CD14-positive monocyte (primary cell): ENCODE measurements around the gene CENPA. TPM values are rescaled to one million over a fixed set of nuclear protein-coding genes. Genes with fewer than 3 reads are reported as not detected.

ENCODE experiments used
- DNase-seq, 3 donors: peaks; one replicate each; pipeline ENCODE4 v3.0.0-alpha.2; 2011 to 2022
- H2AFZ ChIP-seq: 2 replicates; pipeline ENCODE4 v1.6.0; 2012; ENCODE audit warnings: mild to moderate bottlenecking, low read depth, low read length, inconsistent platforms; ENCODE audit not compliant: insufficient read depth, poor library complexity, severe bottlenecking
- H3K27ac ChIP-seq, 2 donors: 1 replicate in 1 of 2; 2 replicates in 1 of 2; pipeline ENCODE4 v1.5.1; 2012 to 2013; ENCODE audit warnings: low read length in 2 of 2, control low read depth in 1 of 2, inconsistent platforms in 1 of 2, low read depth in 1 of 2, mild to moderate bottlenecking in 1 of 2
- H3K27me3 ChIP-seq, 2 donors: one replicate each; pipeline versions ENCODE4 v1.6.0 to v1.6.1; 2011 to 2013; ENCODE audit warnings: low read length in 2 of 2; ENCODE audit not compliant: control insufficient read depth in 2 of 2, insufficient read depth in 2 of 2
- H3K36me3 ChIP-seq, 2 donors: replicated peaks in 1 of 2; 1 replicate in 1 of 2; 2 replicates in 1 of 2; pipeline versions ENCODE4 v1.5.1 to v1.6.1; 2012 to 2013; ENCODE audit warnings: low read length in 2 of 2, control low read depth in 1 of 2, inconsistent platforms in 1 of 2, mild to moderate bottlenecking in 1 of 2; ENCODE audit not compliant: insufficient read depth in 2 of 2, control insufficient read depth in 1 of 2
- H3K4me1 ChIP-seq, 2 donors: 1 replicate in 1 of 2; 2 replicates in 1 of 2; pipeline versions ENCODE4 v1.5.1 to v1.6.1; 2012 to 2013; ENCODE audit warnings: low read length in 2 of 2, control low read depth in 1 of 2, inconsistent platforms in 1 of 2, mild to moderate bottlenecking in 1 of 2, moderate library complexity in 1 of 2; ENCODE audit not compliant: insufficient read depth in 2 of 2, control insufficient read depth in 1 of 2
- H3K4me2 ChIP-seq: replicated peaks from 2 replicates; pipeline ENCODE3; 2012; ENCODE audit warnings: low read length, moderate library complexity, mild to moderate bottlenecking; ENCODE audit not compliant: poor library complexity, severe bottlenecking; ENCODE audit errors: extremely low read depth
- H3K4me3 ChIP-seq, 3 experiments: fragments of 200-600 bp in 1 of 3; sonication (generic) in 1 of 3; replicated peaks in 1 of 3; 1 replicate in 2 of 3; 2 replicates in 1 of 3; pipeline ENCODE4 v1.5.1; 2011 to 2013; ENCODE audit warnings: low read length in 3 of 3, mild to moderate bottlenecking in 3 of 3, control low read depth in 2 of 3, low read depth in 2 of 3, inconsistent platforms in 1 of 3, moderate library complexity in 1 of 3
- H3K79me2 ChIP-seq: 2 replicates; pipeline ENCODE4 v1.6.0; 2012; ENCODE audit warnings: mild to moderate bottlenecking, control low read depth, inconsistent platforms, low read length, moderate library complexity; ENCODE audit not compliant: insufficient read depth
- H3K9ac ChIP-seq: 2 replicates; pipeline ENCODE4 v1.6.0; 2017; ENCODE audit warnings: low read length, mild to moderate bottlenecking; ENCODE audit not compliant: insufficient read depth, poor library complexity, severe bottlenecking
- H3K9me3 ChIP-seq, 2 donors: replicated peaks in 1 of 2; 1 replicate in 1 of 2; 2 replicates in 1 of 2; pipeline versions ENCODE4 v1.5.1 to v1.6.1; 2012 to 2013; ENCODE audit warnings: low read length in 2 of 2, control low read depth in 1 of 2; ENCODE audit not compliant: control insufficient read depth in 1 of 2, insufficient read depth in 1 of 2
- H4K20me1 ChIP-seq: 2 replicates; pipeline ENCODE4 v1.6.0; 2012; ENCODE audit warnings: mild to moderate bottlenecking, low read length, control low read depth, moderate library complexity; ENCODE audit not compliant: insufficient read depth
- H3K27ac Mint-ChIP-seq, 7 donors: one replicate each; pipeline ENCODE4 v1.8.0; 2020; ENCODE audit warnings: mild to moderate bottlenecking in 7 of 7, mixed read lengths in 7 of 7, moderate library complexity in 6 of 7, inconsistent platforms in 2 of 7
- H3K27me3 Mint-ChIP-seq, 3 donors: one replicate each; pipeline ENCODE4 v1.8.0; 2021 to 2022; ENCODE audit warnings: low read depth in 3 of 3, mild to moderate bottlenecking in 3 of 3, mixed read lengths in 3 of 3, moderate library complexity in 3 of 3, inconsistent platforms in 1 of 3
- H3K36me3 Mint-ChIP-seq, 2 donors: one replicate each; pipeline ENCODE4 v1.8.0; 2020; ENCODE audit warnings: mixed read lengths in 2 of 2, inconsistent platforms in 1 of 2, mild to moderate bottlenecking in 1 of 2
- H3K4me1 Mint-ChIP-seq: one replicate; pipeline ENCODE4 v1.8.0; 2020; ENCODE audit warnings: mild to moderate bottlenecking, mixed read lengths
- H3K4me3 Mint-ChIP-seq, 2 donors: one replicate each; pipeline ENCODE4 v1.8.0; 2020; ENCODE audit warnings: mild to moderate bottlenecking in 2 of 2, mixed read lengths in 2 of 2, moderate library complexity in 1 of 2
- H3K9me3 Mint-ChIP-seq, 7 donors: one replicate each; pipeline ENCODE4 v1.8.0; 2020 to 2022; ENCODE audit warnings: mixed read lengths in 7 of 7, mild to moderate bottlenecking in 6 of 7, moderate library complexity in 6 of 7, inconsistent platforms in 2 of 7
- WGBS: methylation state at CpG from one replicate; pipeline ENCODE4 v1.1.5; 2013; ENCODE audit warnings: missing lambda C conversion rate; ENCODE audit not compliant: insufficient coverage; 5-methylcytosine and 5-hydroxymethylcytosine counted together
- intact Hi-C, 2 donors: fragments of 100-400 bp; cut with micrococcal nuclease; formaldehyde crosslinking; loops; one replicate each; pipeline versions ENCODE4 v1.15.0 to v1.15.1; 2023
- polyA plus RNA-seq, 3 donors: library from polyadenylated mRNA; depleted of rRNA in 1 of 3; unstranded in 2 of 3; stranded (reverse) in 1 of 3; fragments of 300-500 nt in 2 of 3; fragments of >200 nt in 1 of 3; fragmentation: Illumina TruSeq in 2 of 3; gene quantifications; 1 replicate in 2 of 3; 2 replicates in 1 of 3; pipeline ENCODE4 v1.2.3, GENCODE V29; 2012 to 2021
- TF ChIP-seq, protein P1 (sequence below): fragments of 200-600 bp; IDR thresholded peaks from one replicate; pipeline ENCODE4 v1.8.0; 2022; ENCODE audit warnings: antibody characterized with exemption, mild to moderate bottlenecking

The CENPA gene
- polyA plus RNA-seq, 3 donors, result 0.24 TPM; not detected in 2

DNA sequence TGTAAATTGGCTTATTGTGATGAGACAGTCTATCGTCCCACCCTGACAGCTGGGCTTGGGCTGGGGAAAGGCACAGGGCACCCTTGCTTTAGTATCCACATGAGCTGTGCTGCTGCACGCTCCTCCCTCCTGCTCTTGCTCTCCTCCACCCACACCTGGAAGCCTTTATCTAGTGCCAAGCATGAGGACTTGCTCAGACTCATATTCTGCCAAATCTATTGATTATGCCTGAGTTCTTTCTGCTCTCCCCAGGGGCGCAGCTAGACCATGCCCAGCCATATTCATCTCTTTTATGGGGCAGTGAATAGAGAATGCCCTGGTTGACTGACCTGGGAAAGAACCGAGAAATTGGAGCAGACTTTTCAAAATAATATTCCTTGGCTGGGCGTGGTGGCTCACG lies 33.1 kb downstream of the CENPA start:
- Histone ChIP-seq H3K79me2 (no peaks in the 10 kb centered on the region), H3K9ac (no peak overlapping the region), H3K4me1 (peaks cover 3 to 4% of the 10 kb centered on the region in 2 donors), H3K9me3 (no peaks in the 10 kb centered on the region), H3K36me3 (no peaks in the 10 kb centered on the region), H2AFZ (no peak overlapping the region), H4K20me1 (no peaks in the 10 kb centered on the region), H3K27ac (no peak overlapping the region), H3K4me3 (no peak overlapping the region), H3K4me2 (no peak overlapping the region), H3K27me3 (no peaks in the 10 kb centered on the region)
- no peak for DNase-seq
- peaks cover 9% of the 10 kb centered on the region for H3K4me1 Mint-ChIP-seq
- intact Hi-C loops, result no loop called here
- no peaks in the 10 kb centered on the region for H3K36me3 Mint-ChIP-seq
- peaks cover 0 to 8% (median 4%) of the 10 kb centered on the region in 7 donors for H3K9me3 Mint-ChIP-seq
- H3K27ac Mint-ChIP-seq, result no peak overlapping the region
- TF ChIP-seq, protein P1, sequence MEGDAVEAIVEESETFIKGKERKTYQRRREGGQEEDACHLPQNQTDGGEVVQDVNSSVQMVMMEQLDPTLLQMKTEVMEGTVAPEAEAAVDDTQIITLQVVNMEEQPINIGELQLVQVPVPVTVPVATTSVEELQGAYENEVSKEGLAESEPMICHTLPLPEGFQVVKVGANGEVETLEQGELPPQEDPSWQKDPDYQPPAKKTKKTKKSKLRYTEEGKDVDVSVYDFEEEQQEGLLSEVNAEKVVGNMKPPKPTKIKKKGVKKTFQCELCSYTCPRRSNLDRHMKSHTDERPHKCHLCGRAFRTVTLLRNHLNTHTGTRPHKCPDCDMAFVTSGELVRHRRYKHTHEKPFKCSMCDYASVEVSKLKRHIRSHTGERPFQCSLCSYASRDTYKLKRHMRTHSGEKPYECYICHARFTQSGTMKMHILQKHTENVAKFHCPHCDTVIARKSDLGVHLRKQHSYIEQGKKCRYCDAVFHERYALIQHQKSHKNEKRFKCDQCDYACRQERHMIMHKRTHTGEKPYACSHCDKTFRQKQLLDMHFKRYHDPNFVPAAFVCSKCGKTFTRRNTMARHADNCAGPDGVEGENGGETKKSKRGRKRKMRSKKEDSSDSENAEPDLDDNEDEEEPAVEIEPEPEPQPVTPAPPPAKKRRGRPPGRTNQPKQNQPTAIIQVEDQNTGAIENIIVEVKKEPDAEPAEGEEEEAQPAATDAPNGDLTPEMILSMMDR, result no peak
- H3K4me3 Mint-ChIP-seq, result no peak overlapping the region
- peaks cover 18 to 33% (median 20%) of the 10 kb centered on the region in 3 donors for H3K27me3 Mint-ChIP-seq
- WGBS, result 89% methylated on average over 3 of the region's 6 CpGs

DNA sequence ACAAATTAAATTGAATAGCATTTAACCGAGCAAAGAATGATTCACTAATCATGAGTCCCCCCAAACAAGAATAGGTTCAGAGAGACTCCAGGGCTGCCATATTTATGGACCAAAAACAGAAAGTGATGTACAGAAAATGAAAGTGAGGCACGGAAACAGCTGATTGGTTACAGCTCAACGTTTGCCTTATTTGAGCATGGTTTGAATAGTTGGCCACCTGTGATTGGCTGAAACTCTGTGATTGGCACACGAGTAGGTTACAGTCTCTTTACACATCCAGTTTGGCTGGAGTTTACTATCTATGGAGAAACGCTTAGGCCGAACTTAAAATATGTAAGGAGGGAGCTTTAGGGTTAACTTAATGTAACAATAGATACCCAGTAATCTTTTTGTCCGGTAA lies 35.1 kb downstream of the CENPA start:
- H3K4me2 ChIP-seq, result no peak overlapping the region
- no peaks in the 10 kb centered on the region for H3K9me3 ChIP-seq
- intact Hi-C loops, result no loop called here
- no peak for DNase-seq
- no peak overlapping the region for H3K9ac ChIP-seq
- peaks cover 3 to 4% of the 10 kb centered on the region in 2 donors for H3K4me1 ChIP-seq
- no peaks in the 10 kb centered on the region for H4K20me1 ChIP-seq
- no peak overlapping the region for H3K27ac ChIP-seq
- Mint-ChIP-seq H3K27me3 (peaks cover 13 to 22% (median 18%) of the 10 kb centered on the region in 3 donors), H3K9me3 (peaks cover 0 to 2% (median 0%) of the 10 kb centered on the region in 7 donors), H3K27ac (no peak overlapping the region), H3K36me3 (no peaks in the 10 kb centered on the region), H3K4me3 (no peak overlapping the region), H3K4me1 (peaks cover 9% of the 10 kb centered on the region)
- no CpG with 5 or more reads among the region's 7 CpGs for WGBS
- H3K36me3 ChIP-seq, result no peaks in the 10 kb centered on the region
- H3K27me3 ChIP-seq, result no peaks in the 10 kb centered on the region
- no peak overlapping the region for H2AFZ ChIP-seq
- TF ChIP-seq, protein P1, result no peak
- no peaks in the 10 kb centered on the region for H3K79me2 ChIP-seq
- no peak overlapping the region for H3K4me3 ChIP-seq
